Transverse colon (tissue), 3 donors: ENCODE results near the gene SSTR5.

Source experiments
- CTCF ChIP-seq, 5 experiments: fragments of 200-600 bp in 3 of 5; fragments of 450-650 bp in 2 of 5; sonication (generic) in 3 of 5; IDR thresholded peaks; 1 replicate in 2 of 5; 2 replicates in 3 of 5; pipeline ENCODE4 v1.5.1; 2016 to 2017; ENCODE audit warnings: antibody characterized with exemption in 5 of 5, inconsistent platforms in 3 of 5, mild to moderate bottlenecking in 2 of 5, moderate library complexity in 1 of 5
- EP300 ChIP-seq: sonication (generic); formaldehyde crosslinking; IDR thresholded peaks from one replicate; pipeline ENCODE4 v1.6.1; 2017; ENCODE audit warnings: antibody characterized with exemption, low read depth

DNA sequence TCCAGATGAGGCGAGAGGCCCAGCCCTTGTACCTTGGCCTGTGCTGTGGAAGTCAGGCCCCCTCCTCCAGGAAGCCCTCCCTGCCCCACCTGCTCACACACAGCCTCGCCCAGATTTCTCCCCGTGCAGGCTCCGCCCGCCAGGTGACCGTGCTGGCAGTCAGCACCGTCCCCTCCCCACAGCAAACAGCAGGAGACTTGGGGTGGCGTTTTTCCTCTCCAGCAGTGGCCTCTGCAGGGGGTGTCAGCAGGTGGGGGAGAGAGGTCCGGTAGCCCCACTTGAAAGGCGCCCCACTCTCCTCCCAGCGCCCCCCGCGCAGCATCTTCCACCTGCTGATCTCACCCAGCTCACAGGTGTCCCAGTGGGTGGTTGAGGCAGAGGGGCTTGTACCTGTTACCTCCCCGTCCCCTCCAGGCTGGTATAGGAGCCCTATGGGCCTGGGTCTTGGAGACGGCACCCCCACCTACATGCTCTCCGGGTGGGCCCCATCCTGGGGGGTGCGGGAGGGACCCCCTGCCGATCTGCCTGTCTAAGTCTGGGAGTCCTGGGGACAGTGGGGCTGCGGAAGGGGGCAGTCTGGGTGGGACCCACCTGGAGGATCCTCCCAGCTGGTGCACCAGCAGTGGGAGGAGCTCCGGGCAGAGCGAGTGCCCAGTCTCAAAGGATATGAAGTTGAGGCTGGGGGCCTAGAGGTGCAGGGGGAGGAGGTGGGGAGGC lies 27.7 kb downstream of the SSTR5 start:
- no peak for TF ChIP-seq CTCF (IDR thresholded peaks at IDR 0.05)
- TF ChIP-seq EP300 = no peak
